ENCODE data around the gene ADAMTS8. TPM values are rescaled to one million over a fixed set of nuclear protein-coding genes. Genes with fewer than 3 reads are reported as not detected.

The ADAMTS8 gene
- total RNA-seq, 1 donor from 2014 or later, result 0.96 TPM

- Mint-ChIP-seq H3K27me3 (ENCODE audit: low read depth) (peaks cover 31% of the 10 kb centered on the region), H3K36me3 (no peaks in the 10 kb centered on the region), H3K4me3 (no peak overlapping the region), H3K9me3 (no peaks in the 10 kb centered on the region), H3K4me1 (peaks cover 8% of the 10 kb centered on the region), H3K27ac (no peak overlapping the region)
- no peak for DNase-seq (ENCODE audit: low spot score in 2 of 2, unreplicated experiment in 2 of 2)
- TF ChIP-seq CTCF (IDR thresholded peaks at IDR 0.05; ENCODE audit: unreplicated experiment), result no peak
Observed at GRCh38 chr11:130391711-130392110, 36.7 kb downstream of the ADAMTS8 start.

DNA sequence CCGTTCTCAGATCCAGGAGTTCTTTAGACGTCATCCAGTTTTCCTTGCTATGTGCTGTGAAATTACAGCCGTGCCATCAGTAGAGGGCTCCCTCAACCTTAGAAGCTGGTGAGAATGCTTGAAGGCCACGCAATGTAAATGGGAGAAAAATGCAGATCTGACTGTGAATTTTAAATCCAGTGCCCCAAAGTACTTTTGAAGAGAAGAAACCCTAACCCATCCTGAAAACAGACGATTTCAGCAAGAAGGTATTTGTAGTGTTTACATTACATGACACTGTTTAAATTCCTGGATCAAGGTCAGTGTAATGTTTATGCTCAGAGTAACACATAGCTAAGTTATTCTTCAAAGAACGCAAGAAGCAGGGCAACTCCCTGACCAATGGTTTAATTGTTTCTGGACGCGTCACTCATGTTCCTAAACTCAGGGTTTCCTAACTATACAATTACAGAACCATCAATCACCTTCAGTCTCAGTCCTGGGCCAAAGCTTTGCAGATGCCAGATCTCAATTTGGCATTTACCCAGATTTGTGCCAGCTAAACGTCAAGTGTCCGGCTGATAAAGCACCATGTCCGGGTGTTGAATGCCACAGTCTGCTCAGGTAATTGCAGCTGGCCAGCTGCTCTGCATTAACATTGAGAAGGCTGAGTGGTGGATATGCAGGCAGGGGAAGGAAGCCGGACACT is 38.2 kb downstream of the ADAMTS8 start:
- H3K4me1 Mint-ChIP-seq, result peaks cover 8% of the 10 kb centered on the region
- H3K9me3 Mint-ChIP-seq, result no peaks in the 10 kb centered on the region
- TF ChIP-seq CTCF (IDR thresholded peaks at IDR 0.05; ENCODE audit: unreplicated experiment), result no peak
- H3K27me3 Mint-ChIP-seq (ENCODE audit: low read depth), result peaks cover 27% of the 10 kb centered on the region
- no peak overlapping the region for H3K27ac Mint-ChIP-seq
- no peak for DNase-seq (ENCODE audit: low spot score in 2 of 2, unreplicated experiment in 2 of 2)
- no peaks in the 10 kb centered on the region for H3K36me3 Mint-ChIP-seq
- H3K4me3 Mint-ChIP-seq, result no peak overlapping the region

DNA sequence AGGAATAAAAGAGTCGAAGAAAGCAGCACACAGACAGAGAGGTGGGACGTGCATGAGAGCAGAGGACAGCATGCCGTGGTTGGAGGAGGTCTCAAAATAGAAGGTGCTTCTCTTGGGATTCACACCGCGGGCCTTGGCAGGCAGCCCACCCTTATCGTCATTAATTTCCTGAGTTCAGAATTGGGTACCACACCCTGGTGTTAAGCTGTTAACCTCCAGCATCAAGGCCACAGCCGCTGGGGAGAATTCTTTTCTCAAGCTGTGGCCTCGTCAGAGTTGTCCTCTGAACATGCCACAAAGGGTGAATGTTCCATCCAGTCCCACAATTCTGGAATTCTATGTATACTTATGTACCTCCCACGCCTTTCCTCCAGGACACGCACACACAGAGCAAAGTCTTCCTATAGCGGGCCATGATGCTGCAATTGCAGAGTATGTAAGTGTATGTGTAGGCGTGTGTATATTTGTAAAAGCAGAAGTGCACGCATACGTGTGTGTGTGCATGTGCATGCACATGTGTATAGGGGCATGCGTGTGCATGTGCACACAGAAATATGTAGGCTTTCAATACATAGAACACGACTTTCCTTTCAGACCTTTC is 39.0 kb downstream of the ADAMTS8 start:
- peaks cover 11% of the 10 kb centered on the region for H3K4me1 Mint-ChIP-seq
- TF ChIP-seq CTCF (IDR thresholded peaks at IDR 0.05; ENCODE audit: unreplicated experiment), result no peak
- H3K9me3 Mint-ChIP-seq, result no peaks in the 10 kb centered on the region
- DNase-seq (ENCODE audit: low spot score in 2 of 2, unreplicated experiment in 2 of 2), result no peak
- H3K4me3 Mint-ChIP-seq, result no peak overlapping the region
- H3K36me3 Mint-ChIP-seq, result no peaks in the 10 kb centered on the region
- peaks cover 27% of the 10 kb centered on the region for H3K27me3 Mint-ChIP-seq (ENCODE audit: low read depth)
- no peak overlapping the region for H3K27ac Mint-ChIP-seq

DNA sequence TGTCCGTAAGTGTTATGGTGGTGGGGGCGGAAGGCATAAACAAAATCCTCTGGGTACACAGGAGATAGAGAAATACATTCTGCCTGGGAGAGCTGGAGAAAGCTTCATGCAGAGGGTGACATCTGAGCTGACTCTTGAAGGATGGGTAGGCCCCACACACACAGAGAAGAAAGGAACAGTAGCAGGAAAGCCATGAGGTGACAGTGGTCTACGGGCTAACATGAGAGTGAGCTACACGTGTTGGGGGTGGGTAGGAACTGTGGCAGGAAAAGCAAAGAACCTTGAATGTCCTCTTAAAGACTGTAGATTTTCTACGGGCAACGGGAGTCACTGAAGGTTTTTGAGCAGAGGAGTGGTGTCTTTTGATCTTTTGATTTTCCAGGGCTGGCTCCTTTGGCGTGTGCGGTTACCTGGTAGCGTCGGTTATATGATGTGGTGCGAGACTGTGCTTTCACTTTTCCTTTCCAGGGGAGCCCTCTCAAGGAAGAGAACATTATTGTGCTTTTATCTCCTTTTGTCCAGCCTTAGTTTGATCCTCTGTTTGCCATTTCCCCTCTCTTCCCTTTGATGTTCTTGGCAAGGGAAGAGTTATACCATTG is 39.7 kb downstream of the ADAMTS8 start:
- no peak for DNase-seq (ENCODE audit: low spot score in 2 of 2, unreplicated experiment in 2 of 2)
- Mint-ChIP-seq H3K27ac (no peak overlapping the region), H3K4me3 (no peak overlapping the region), H3K9me3 (no peaks in the 10 kb centered on the region), H3K36me3 (no peaks in the 10 kb centered on the region), H3K4me1 (peaks cover 18% of the 10 kb centered on the region), H3K27me3 (ENCODE audit: low read depth) (peaks cover 27% of the 10 kb centered on the region)
- no peak for TF ChIP-seq CTCF (IDR thresholded peaks at IDR 0.05; ENCODE audit: unreplicated experiment)

DNA sequence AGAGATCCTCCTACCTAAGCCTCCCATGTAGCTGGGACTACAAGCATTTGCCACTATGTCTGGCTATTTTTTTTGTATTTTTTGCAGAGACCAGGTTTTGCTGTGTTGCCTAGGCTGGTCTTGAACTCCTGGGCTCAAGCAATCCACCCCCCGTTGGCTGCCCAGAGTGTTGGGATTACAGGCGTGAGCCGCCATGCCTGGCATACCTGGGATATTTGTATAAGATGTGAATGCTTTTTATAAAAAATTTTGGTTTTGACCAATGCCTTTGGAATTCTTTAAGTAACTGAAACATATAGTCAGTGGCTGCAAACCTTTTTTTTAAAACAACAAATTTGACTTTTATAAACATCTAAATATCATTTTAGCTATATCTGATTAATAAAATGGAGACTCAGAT is 42.4 kb downstream of the ADAMTS8 start:
- Mint-ChIP-seq H3K27me3 (ENCODE audit: low read depth) (peaks cover 6% of the 10 kb centered on the region), H3K4me3 (no peak overlapping the region), H3K27ac (no peak overlapping the region), H3K4me1 (peaks cover 25% of the 10 kb centered on the region), H3K9me3 (no peaks in the 10 kb centered on the region), H3K36me3 (no peaks in the 10 kb centered on the region)
- DNase-seq (ENCODE audit: low spot score in 2 of 2, unreplicated experiment in 2 of 2), result no peak
- TF ChIP-seq CTCF (IDR thresholded peaks at IDR 0.05; ENCODE audit: unreplicated experiment), result no peak

All from mesothelial cell of epicardium (in vitro differentiated cells).